GM10266 (cell line): Measurements from ENCODE around the gene KLK7.

Experiments used
- DNase-seq: peaks from one replicate; pipeline ENCODE4 v3.0.0; 2012; ENCODE audit errors: extremely low spot score
- CTCF ChIP-seq: IDR thresholded peaks from 2 replicates; pipeline ENCODE4 v1.5.1; 2012; ENCODE audit warnings: mild to moderate bottlenecking, low read depth; ENCODE audit not compliant: control insufficient read depth, insufficient read depth; ENCODE audit errors: missing control alignments

Gene KLK7

DNA sequence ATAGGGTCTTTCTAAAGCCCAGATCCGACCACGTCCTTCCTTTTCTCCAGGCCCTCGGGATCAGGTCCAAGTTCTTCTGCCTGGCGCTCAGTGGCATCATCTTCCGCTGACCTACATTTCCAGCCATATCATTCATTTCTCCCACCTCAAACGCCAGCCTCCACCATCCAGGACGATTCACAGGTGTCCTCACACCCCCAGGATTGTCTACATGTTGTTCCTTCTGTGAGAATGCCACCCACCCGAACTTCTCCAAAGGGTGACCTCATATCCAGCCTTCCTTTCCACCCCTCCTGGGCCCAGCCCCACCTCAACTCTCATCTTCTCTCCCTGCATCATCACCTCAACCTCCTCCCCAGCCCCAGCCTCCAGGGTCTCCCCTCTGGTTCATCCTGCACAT is 26.1 kb downstream of the KLK7 start:
- DNase-seq, result no peak
- TF ChIP-seq CTCF, result no peak

DNA sequence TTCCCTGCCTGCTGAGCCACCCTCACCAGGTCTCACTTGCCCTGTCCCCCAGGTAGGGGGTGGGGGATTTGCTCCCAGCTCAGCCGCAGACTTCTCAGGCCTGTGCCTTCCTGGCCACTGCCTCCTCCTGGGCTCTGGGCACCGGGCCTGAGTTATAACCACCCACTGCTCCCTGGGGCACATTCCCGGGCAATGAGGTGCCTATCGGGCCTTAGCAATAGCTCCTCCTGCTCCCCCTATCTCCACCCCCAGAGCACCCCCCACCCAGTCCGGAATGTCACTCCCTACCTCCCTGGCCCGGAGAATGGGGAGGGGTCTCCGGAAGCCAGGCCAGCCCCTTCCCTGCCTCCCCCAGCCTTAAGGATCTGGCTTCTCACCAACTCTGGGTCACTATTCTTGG is 30.8 kb downstream of the KLK7 start, which contains the start of gene KLK5:
KLK5 (minus strand) TSS at position 129 of the 400 bp plus-strand sequence. CDS start 381 bp downstream, outside the sequence.
- no peak for TF ChIP-seq CTCF
- DNase-seq, result no peak

GRCh38 chr19:50949861-50950260 is 33.9 kb downstream of the KLK7 start:
- no peak for DNase-seq
- no peak for TF ChIP-seq CTCF

DNA sequence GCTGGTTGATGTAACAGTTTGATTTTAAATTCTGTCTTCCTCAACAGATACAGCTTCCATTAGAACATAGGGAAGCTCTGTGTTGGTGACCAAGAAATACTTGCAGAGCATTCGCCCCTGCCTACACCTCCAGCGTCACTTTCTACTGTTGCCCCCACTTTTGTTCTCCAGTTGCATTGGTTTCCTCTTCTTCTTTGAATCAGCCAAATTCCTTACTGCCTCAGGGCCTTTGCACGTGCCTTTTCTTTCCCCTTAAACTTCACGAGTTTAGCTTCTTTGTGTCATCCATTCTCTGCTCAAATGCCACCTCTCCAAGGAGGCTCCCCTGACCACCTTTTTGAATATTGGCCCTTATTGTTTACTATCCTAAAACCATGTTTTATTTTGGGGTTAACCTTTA is 36.6 kb downstream of the KLK7 start:
- no peak for DNase-seq
- TF ChIP-seq CTCF, result no peak

DNA sequence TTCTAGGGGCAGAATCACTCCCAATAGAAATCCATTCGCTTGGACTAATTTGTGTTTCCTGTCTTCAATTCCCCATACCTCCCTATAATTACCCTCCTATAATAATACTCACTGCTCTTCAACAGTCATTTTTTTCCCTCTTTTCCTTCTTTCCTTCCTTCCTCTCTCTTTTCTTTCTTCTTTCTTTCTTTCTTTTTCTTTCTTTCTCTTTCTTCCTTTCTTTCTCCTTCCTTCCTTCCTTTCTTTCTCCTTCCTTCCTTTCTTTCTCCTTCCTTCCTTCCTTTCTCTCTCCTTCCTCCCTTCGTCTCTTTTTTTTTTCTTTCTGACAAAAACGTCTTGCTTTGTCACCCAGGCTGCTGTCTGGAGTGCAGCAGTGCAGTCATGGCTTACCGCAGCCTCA is 38.9 kb downstream of the KLK7 start:
- no peak for DNase-seq
- TF ChIP-seq CTCF, result no peak

GRCh38 chr19:50943074-50943828 is 40.5 kb downstream of the KLK7 start:
- no peak for TF ChIP-seq CTCF
- DNase-seq, result no peak

DNA sequence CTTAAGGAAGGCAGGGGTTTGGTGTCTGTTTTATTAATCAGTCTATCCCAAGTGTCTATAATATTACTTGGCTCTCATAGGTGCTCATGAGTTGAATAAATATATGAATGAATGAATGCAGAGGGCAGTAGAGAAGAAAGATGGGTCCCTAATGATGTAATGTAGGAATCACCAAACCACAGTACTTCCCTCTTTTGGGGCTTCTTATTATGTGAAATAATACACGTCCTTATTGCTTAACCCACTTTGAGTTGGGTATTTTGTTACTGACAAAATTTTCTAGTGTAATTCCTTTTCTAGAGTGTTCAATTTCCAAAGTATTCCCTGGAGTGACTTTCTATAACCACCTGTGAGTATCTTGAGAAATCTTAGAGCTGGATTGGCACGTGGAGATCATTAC is 44.1 kb downstream of the KLK7 start:
- no peak for DNase-seq

More for the DNA sequence above, 44.1 kb downstream of the KLK7 start:
- TF ChIP-seq CTCF, result no peak
